K562 (cell line): Measurements from ENCODE around the gene PDLIM4. TPM values are rescaled to one million over a fixed set of nuclear protein-coding genes. Genes with fewer than 3 reads are reported as not detected.

Source experiments
- CCNT2 ChIP-seq: IDR thresholded peaks from 2 replicates; pipeline ENCODE4 v1.6.1; 2011; ENCODE audit warnings: borderline replicate concordance, low read depth, mild to moderate bottlenecking, moderate library complexity, mixed read lengths, low read length; ENCODE audit not compliant: insufficient read length; ENCODE audit errors: extremely low read depth
- DPF2 ChIP-seq: fragments of 450-650 bp; IDR thresholded peaks from 2 replicates; pipeline ENCODE4 v1.6.1; 2016
- ESRRA ChIP-seq: fragments of 450-650 bp; IDR thresholded peaks from 2 replicates; pipeline ENCODE4 v1.6.1; 2014; ENCODE audit warnings: low read depth, mild to moderate bottlenecking, moderate library complexity, borderline replicate concordance
- ETV6 ChIP-seq, 3 experiments: fragments of 150-350 bp in 1 of 3; sonication (generic) in 1 of 3; formaldehyde crosslinking in 1 of 3; IDR thresholded peaks; 2 replicates each; pipeline versions ENCODE4 v1.6.1 to v1.8.0; 2014 to 2022; ENCODE audit warnings: borderline replicate concordance in 2 of 3, low read depth in 2 of 3, antibody characterized with exemption in 1 of 3, low read length in 1 of 3, mild to moderate bottlenecking in 1 of 3, missing genetic modification reagents in 1 of 3
- GTF3C2 ChIP-seq: IDR thresholded peaks from 3 replicates; pipeline ENCODE4 v1.6.1; 2011; ENCODE audit warnings: borderline replicate concordance, mild to moderate bottlenecking, moderate library complexity; ENCODE audit not compliant: insufficient read length; ENCODE audit errors: extremely low read depth
- HNRNPUL1 ChIP-seq: fragments of 200-400 bp; formaldehyde crosslinking; IDR thresholded peaks from 2 replicates; pipeline ENCODE4 v1.6.1; 2017; ENCODE audit warnings: low read length
- JUND ChIP-seq, 2 experiments: IDR thresholded peaks; 2 replicates in 1 of 2; 3 replicates in 1 of 2; pipeline ENCODE4 v1.6.1; 2011; ENCODE audit warnings: borderline replicate concordance in 2 of 2, low read depth in 2 of 2, low read length in 2 of 2, improper control_type of control experiment in 1 of 2, missing biosample characterization in 1 of 2, missing genetic modification characterization in 1 of 2, missing genetic modification reagents in 1 of 2
- MCM2 ChIP-seq: fragments of 450-650 bp; IDR thresholded peaks from 2 replicates; pipeline ENCODE4 v1.6.1; 2017; ENCODE audit warnings: low read depth, mild to moderate bottlenecking
- MIER1 ChIP-seq: fragments of 450-650 bp; IDR thresholded peaks from 2 replicates; pipeline ENCODE4 v1.6.1; 2016; ENCODE audit warnings: antibody characterized with exemption, mild to moderate bottlenecking, low read depth
- PHB2 ChIP-seq: fragments of 450-650 bp; IDR thresholded peaks from 2 replicates; pipeline ENCODE4 v1.6.1; 2017; ENCODE audit warnings: low read depth
- SMAD4 ChIP-seq: fragments of 250-450 bp; sonication (Bioruptor Pico); conservative IDR thresholded peaks from 2 replicates; pipeline ENCODE4 v1.8.0; 2021; ENCODE audit warnings: inconsistent platforms, mild to moderate bottlenecking, moderate library complexity
- SRSF3 ChIP-seq: fragments of 200-400 bp; formaldehyde crosslinking; IDR thresholded peaks from 2 replicates; pipeline ENCODE4 v1.6.1; 2016; ENCODE audit warnings: mild to moderate bottlenecking, low read length, moderate library complexity; ENCODE audit not compliant: insufficient read depth
- TCF3 ChIP-seq: sonication (generic); formaldehyde crosslinking; IDR thresholded peaks from 2 replicates; pipeline ENCODE4 v1.4.0; 2020; ENCODE audit warnings: mild to moderate bottlenecking, missing genetic modification reagents
- YY1 ChIP-seq, 3 experiments: IDR thresholded peaks; 2 replicates each; pipeline ENCODE4 v1.6.1; 2011; ENCODE audit warnings: low read length in 2 of 3, mild to moderate bottlenecking in 2 of 3, moderate library complexity in 2 of 3, borderline replicate concordance in 1 of 3, control low read depth in 1 of 3, low read depth in 1 of 3; ENCODE audit not compliant: insufficient read depth in 3 of 3, insufficient replicate concordance in 2 of 3, control insufficient read depth in 1 of 3, insufficient read length in 1 of 3; ENCODE audit errors: extremely low read depth in 1 of 3
- ZNF140 ChIP-seq: fragments of 250-450 bp; sonication (Bioruptor Pico); IDR thresholded peaks from 2 replicates; pipeline ENCODE4 v1.8.0; 2021; ENCODE audit warnings: moderate library complexity, mild to moderate bottlenecking, inconsistent platforms
- ZNF23 ChIP-seq: fragments of 250-450 bp; sonication (Bioruptor Pico); IDR thresholded peaks from 2 replicates; pipeline ENCODE4 v1.4.0; 2020; ENCODE audit warnings: mild to moderate bottlenecking
- ZNF253 ChIP-seq: fragments of 250-450 bp; sonication (Bioruptor Pico); conservative IDR thresholded peaks from 2 replicates; pipeline ENCODE4 v1.6.1; 2021; ENCODE audit warnings: mild to moderate bottlenecking
- ZNF668 ChIP-seq: fragments of 250-450 bp; sonication (Bioruptor Pico); IDR thresholded peaks from 2 replicates; pipeline ENCODE4 v1.8.0; 2022; ENCODE audit warnings: mild to moderate bottlenecking, inconsistent platforms
- ZNF717 ChIP-seq: fragments of 250-450 bp; sonication (Bioruptor Pico); IDR thresholded peaks from 2 replicates; pipeline ENCODE4 v1.5.0; 2021
- ZNF764 ChIP-seq: fragments of 250-450 bp; sonication (Bioruptor Pico); IDR thresholded peaks from 2 replicates; pipeline ENCODE4 v1.4.0; 2020; ENCODE audit warnings: low read depth, mild to moderate bottlenecking, moderate library complexity
- ZNF785 ChIP-seq: fragments of 250-450 bp; sonication (Bioruptor Pico); IDR thresholded peaks from 2 replicates; pipeline ENCODE4 v1.4.0; 2020; ENCODE audit warnings: mild to moderate bottlenecking
- polyA plus RNA-seq, 8 experiments: library from polyadenylated mRNA; depleted of rRNA in 4 of 8; stranded (reverse) in 5 of 8; unstranded in 3 of 8; fragments of >200 nt; fragmentation: Nextera tagmentation in 2 of 8; fragmentation: Illumina TruSeq in 1 of 8; extraction: Ambion mirVana in 2 of 8; extraction: Trizol in 1 of 8; gene quantifications; 2 replicates each; pipeline versions ENCODE4 v1.2.1 to v1.2.3, GENCODE V29; 2011 to 2014; ENCODE audit warnings: inconsistent platforms in 1 of 8, missing spikeins in 1 of 8
- total RNA-seq, 7 experiments: library from RNA; depleted of rRNA in 6 of 7; stranded (reverse); fragments of >200 nt in 6 of 7; fragmentation: Illumina TruSeq in 2 of 7; extraction: Trizol in 2 of 7; gene quantifications; 2 replicates each; pipeline versions ENCODE4 v1.2.1 to v1.2.3, GENCODE V29; 2011 to 2021; ENCODE audit warnings: low replicate concordance in 1 of 7
- TF ChIP-seq, protein P1 (sequence below): fragments of 450-650 bp; IDR thresholded peaks from 2 replicates; pipeline ENCODE4 v1.6.1; 2016
- TF ChIP-seq, protein P2 (sequence below): sonication (generic); formaldehyde crosslinking; IDR thresholded peaks from 2 replicates; pipeline ENCODE4 v1.9.0; 2022; ENCODE audit warnings: mild to moderate bottlenecking, missing genetic modification reagents

The PDLIM4 gene
- total and polyA plus RNA-seq, 9 of the 15 experiments (the other 6 are each of a cell fraction or from before 2014, with no cell fraction given): 0.28 to 32.8 (median 13.1) TPM

GRCh38 chr5:132293992-132294727 lies 36.7 kb downstream of the PDLIM4 start, which contains the start of gene SLC22A4 (continued):
- TF ChIP-seq, protein P1, sequence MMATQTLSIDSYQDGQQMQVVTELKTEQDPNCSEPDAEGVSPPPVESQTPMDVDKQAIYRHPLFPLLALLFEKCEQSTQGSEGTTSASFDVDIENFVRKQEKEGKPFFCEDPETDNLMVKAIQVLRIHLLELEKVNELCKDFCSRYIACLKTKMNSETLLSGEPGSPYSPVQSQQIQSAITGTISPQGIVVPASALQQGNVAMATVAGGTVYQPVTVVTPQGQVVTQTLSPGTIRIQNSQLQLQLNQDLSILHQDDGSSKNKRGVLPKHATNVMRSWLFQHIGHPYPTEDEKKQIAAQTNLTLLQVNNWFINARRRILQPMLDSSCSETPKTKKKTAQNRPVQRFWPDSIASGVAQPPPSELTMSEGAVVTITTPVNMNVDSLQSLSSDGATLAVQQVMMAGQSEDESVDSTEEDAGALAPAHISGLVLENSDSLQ: no peak
- TF ChIP-seq MCM2 (no peak), JUND (IDR thresholded peaks at IDR 0.05; ENCODE audit: borderline replicate concordance, low read depth, low read length) (peak; percentile 64), JUND (tag; IDR thresholded peaks at IDR 0.05; ENCODE audit: borderline replicate concordance, low read depth, low read length) (no peak; the same call in 2 of the 3 replicates), SRSF3 (no peak), CCNT2 (peak; percentile 50), ZNF23 (CRISPR knock-in tag) (no peak), ZNF764 (CRISPR knock-in tag) (no peak), YY1 (IDR thresholded peaks at IDR 0.05; ENCODE audit: borderline replicate concordance in 1 of 3, control insufficient read depth in 1 of 3, extremely low read depth in 1 of 3, insufficient read depth in 3 of 3, insufficient read length in 1 of 3, insufficient replicate concordance in 2 of 3, low read depth in 1 of 3, low read length in 2 of 3) (peak in 2 of 3 experiments; percentile 40 to 67), TCF3 (no peak), ESRRA (no peak; the same call in 1 of the 2 replicates), HNRNPUL1 (no peak), ZNF668 (CRISPR knock-in tag) (no peak), MIER1 (no peak), GTF3C2 (no peak), SMAD4 (CRISPR knock-in tag) (peak; percentile 16; the same call in 1 of the 2 replicates), DPF2 (no peak), ETV6 (IDR thresholded peaks at IDR 0.05; ENCODE audit: borderline replicate concordance in 1 of 2, low read depth in 2 of 2, low read length in 1 of 2) (no peak), ETV6 (CRISPR knock-in tag; IDR thresholded peaks at IDR 0.05; ENCODE audit: borderline replicate concordance) (no peak), ZNF140 (CRISPR knock-in tag) (no peak), PHB2 (no peak), ZNF785 (CRISPR knock-in tag) (no peak), ZNF717 (CRISPR knock-in tag) (no peak), ZNF253 (no peak)
- TF ChIP-seq, protein P2, sequence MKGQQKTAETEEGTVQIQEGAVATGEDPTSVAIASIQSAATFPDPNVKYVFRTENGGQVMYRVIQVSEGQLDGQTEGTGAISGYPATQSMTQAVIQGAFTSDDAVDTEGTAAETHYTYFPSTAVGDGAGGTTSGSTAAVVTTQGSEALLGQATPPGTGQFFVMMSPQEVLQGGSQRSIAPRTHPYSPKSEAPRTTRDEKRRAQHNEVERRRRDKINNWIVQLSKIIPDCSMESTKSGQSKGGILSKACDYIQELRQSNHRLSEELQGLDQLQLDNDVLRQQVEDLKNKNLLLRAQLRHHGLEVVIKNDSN (CRISPR knock-in tag): peak; percentile 95
